NB4 (cell line): ENCODE results near the gene LAMC2.

Experiments
- MAX ChIP-seq: IDR thresholded peaks from 2 replicates; pipeline ENCODE4 v1.6.1; 2011; ENCODE audit warnings: low read depth, low read length
- MYC ChIP-seq: IDR thresholded peaks from 2 replicates; pipeline ENCODE4 v1.6.1; 2011; ENCODE audit warnings: low read depth, low read length
- POLR2A ChIP-seq: IDR thresholded peaks from 2 replicates; pipeline ENCODE4 v1.6.1; 2011; ENCODE audit warnings: mild to moderate bottlenecking; ENCODE audit not compliant: insufficient read length; ENCODE audit errors: extremely low read depth
- TF ChIP-seq, protein P1 (sequence below): IDR thresholded peaks from one replicate; pipeline ENCODE4 v1.5.1; 2012; ENCODE audit warnings: low read depth, low read length

GRCh38 chr1:183285256-183285655, 99.2 kb downstream of the LAMC2 start:
- TF ChIP-seq POLR2A (no peak), MAX (no peak), MYC (no peak)
- TF ChIP-seq, protein P1, sequence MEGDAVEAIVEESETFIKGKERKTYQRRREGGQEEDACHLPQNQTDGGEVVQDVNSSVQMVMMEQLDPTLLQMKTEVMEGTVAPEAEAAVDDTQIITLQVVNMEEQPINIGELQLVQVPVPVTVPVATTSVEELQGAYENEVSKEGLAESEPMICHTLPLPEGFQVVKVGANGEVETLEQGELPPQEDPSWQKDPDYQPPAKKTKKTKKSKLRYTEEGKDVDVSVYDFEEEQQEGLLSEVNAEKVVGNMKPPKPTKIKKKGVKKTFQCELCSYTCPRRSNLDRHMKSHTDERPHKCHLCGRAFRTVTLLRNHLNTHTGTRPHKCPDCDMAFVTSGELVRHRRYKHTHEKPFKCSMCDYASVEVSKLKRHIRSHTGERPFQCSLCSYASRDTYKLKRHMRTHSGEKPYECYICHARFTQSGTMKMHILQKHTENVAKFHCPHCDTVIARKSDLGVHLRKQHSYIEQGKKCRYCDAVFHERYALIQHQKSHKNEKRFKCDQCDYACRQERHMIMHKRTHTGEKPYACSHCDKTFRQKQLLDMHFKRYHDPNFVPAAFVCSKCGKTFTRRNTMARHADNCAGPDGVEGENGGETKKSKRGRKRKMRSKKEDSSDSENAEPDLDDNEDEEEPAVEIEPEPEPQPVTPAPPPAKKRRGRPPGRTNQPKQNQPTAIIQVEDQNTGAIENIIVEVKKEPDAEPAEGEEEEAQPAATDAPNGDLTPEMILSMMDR: no peak
